Stimulated activated CD4-positive, alpha-beta T cell treated with anti-CD3 and anti-CD28 coated beads, Interleukin-2, amount 100 ng/mL, for 48 hours (primary cell): ENCODE results near the gene STAB2.

Experiments used
- DNase-seq, 2 donors: peaks; one replicate each; pipeline ENCODE4 v3.0.0-alpha.2; 2020

The STAB2 gene

GRCh38 chr12:103751171-103751570 is 164.1 kb downstream of the STAB2 start:
- no peak for DNase-seq

- no peak for DNase-seq
Observed at GRCh38 chr12:103751600-103751999, 164.5 kb downstream of the STAB2 start.

GRCh38 chr12:103755425-103755824 is 168.4 kb downstream of the STAB2 start:
- no peak for DNase-seq

GRCh38 chr12:103756443-103756842 is 169.4 kb downstream of the STAB2 start:
- no peak for DNase-seq

- DNase-seq: no peak
Observed at GRCh38 chr12:103757248-103757647, 170.2 kb downstream of the STAB2 start.

- DNase-seq: no peak
Observed at GRCh38 chr12:103758310-103759089, 171.4 kb downstream of the STAB2 start.

GRCh38 chr12:103762473-103762872 is 175.4 kb downstream of the STAB2 start:
- no peak for DNase-seq

GRCh38 chr12:103765322-103765721 is 178.2 kb downstream of the STAB2 start:
- DNase-seq: no peak

- no peak for DNase-seq
Observed at GRCh38 chr12:103766028-103766427, 179.0 kb downstream of the STAB2 start.

- no peak for DNase-seq
Observed at GRCh38 chr12:103768467-103769123, 181.5 kb downstream of the STAB2 start.

GRCh38 chr12:103769240-103769945 is 182.3 kb downstream of the STAB2 start:
- DNase-seq: no peak

- DNase-seq: no peak
Observed at GRCh38 chr12:103771466-103771865, 184.4 kb downstream of the STAB2 start.

- no peak for DNase-seq
Observed at GRCh38 chr12:103772367-103773108, 185.5 kb downstream of the STAB2 start.

- DNase-seq: no peak
Observed at GRCh38 chr12:103773109-103773910, 186.2 kb downstream of the STAB2 start.

- no peak for DNase-seq
Observed at GRCh38 chr12:103774977-103775560, 188.0 kb downstream of the STAB2 start.

- no peak for DNase-seq
Observed at GRCh38 chr12:103778781-103779180, 191.7 kb downstream of the STAB2 start.

GRCh38 chr12:103779410-103780092 is 192.5 kb downstream of the STAB2 start:
- DNase-seq: no peak

GRCh38 chr12:103780093-103780440 is 193.0 kb downstream of the STAB2 start:
- no peak for DNase-seq

- DNase-seq: no peak
Observed at GRCh38 chr12:103780992-103781391, 193.9 kb downstream of the STAB2 start.

GRCh38 chr12:103782399-103782798 is 195.3 kb downstream of the STAB2 start:
- DNase-seq: no peak
